GM23338 (cell line): ENCODE data around the gene BLOC1S1. TPM values are rescaled to one million over a fixed set of nuclear protein-coding genes. Genes with fewer than 3 reads are reported as not detected.

Experiments used
- ATAC-seq: fragments of 200-7000 bp; cut with Tn5 transposase; 3 replicates; pipeline ENCODE4 v1.9.1; 2020
- DNase-seq: peaks from one replicate; pipeline ENCODE4 v3.0.0-alpha.2; 2015; ENCODE audit warnings: low spot score
- H2AFZ ChIP-seq: fragments of 200-600 bp; sonication (generic); 2 replicates; pipeline ENCODE4 v1.8.0; 2016; ENCODE audit warnings: antibody characterized with exemption, mild to moderate bottlenecking, moderate library complexity
- H3F3A ChIP-seq: fragments of 200-600 bp; sonication (generic); replicated peaks from 2 replicates; pipeline ENCODE4 v1.8.0; 2017; ENCODE audit warnings: antibody characterized with exemption, mixed run types, low read depth
- H3K27ac ChIP-seq: fragments of 200-600 bp; sonication (generic); 2 replicates; pipeline ENCODE4 v1.6.1; 2016; ENCODE audit warnings: low read depth
- H3K27me3 ChIP-seq: fragments of 200-600 bp; sonication (generic); 2 replicates; pipeline ENCODE4 v1.8.0; 2016; ENCODE audit warnings: mild to moderate bottlenecking, mixed run types, moderate library complexity; ENCODE audit not compliant: insufficient read depth
- H3K36me3 ChIP-seq: fragments of 200-600 bp; sonication (generic); 2 replicates; pipeline ENCODE4 v1.8.0; 2016; ENCODE audit warnings: mild to moderate bottlenecking; ENCODE audit not compliant: insufficient read depth
- H3K4me1 ChIP-seq: fragments of 200-600 bp; sonication (generic); 2 replicates; pipeline ENCODE4 v1.8.0; 2016; ENCODE audit warnings: mild to moderate bottlenecking, moderate library complexity; ENCODE audit not compliant: insufficient read depth
- H3K4me2 ChIP-seq: fragments of 200-600 bp; sonication (generic); 2 replicates; pipeline ENCODE4 v1.7.1; 2017; ENCODE audit warnings: mixed run types
- H3K4me3 ChIP-seq: fragments of 200-600 bp; sonication (generic); 2 replicates; pipeline ENCODE4 v1.6.1; 2016; ENCODE audit warnings: mixed run types
- H3K79me2 ChIP-seq: fragments of 200-600 bp; sonication (generic); replicated peaks from 2 replicates; pipeline ENCODE4 v1.8.0; 2017; ENCODE audit warnings: mild to moderate bottlenecking; ENCODE audit not compliant: insufficient read depth
- H3K9me2 ChIP-seq: fragments of 200-600 bp; sonication (generic); 2 replicates; pipeline ENCODE4 v1.8.0; 2017; ENCODE audit not compliant: insufficient read depth
- H4K20me1 ChIP-seq: fragments of 200-600 bp; sonication (generic); replicated peaks from 2 replicates; pipeline ENCODE4 v1.8.0; 2017; ENCODE audit warnings: mild to moderate bottlenecking; ENCODE audit not compliant: insufficient read depth
- H3K27ac Mint-ChIP-seq: 2 replicates; pipeline ENCODE4 v1.8.0; 2020; ENCODE audit warnings: inconsistent platforms, mild to moderate bottlenecking, moderate library complexity, mixed read lengths
- H3K27me3 Mint-ChIP-seq: 3 replicates; pipeline ENCODE4 v1.8.0; 2022; ENCODE audit warnings: low read depth, mild to moderate bottlenecking, moderate library complexity, mixed read lengths, inconsistent platforms; ENCODE audit not compliant: insufficient read depth, poor library complexity
- H3K36me3 Mint-ChIP-seq: 3 replicates; pipeline ENCODE4 v1.8.0; 2021; ENCODE audit warnings: low read depth, mild to moderate bottlenecking, inconsistent platforms, moderate library complexity, mixed read lengths
- H3K4me1 Mint-ChIP-seq: 3 replicates; pipeline ENCODE4 v1.8.0; 2020; ENCODE audit warnings: mild to moderate bottlenecking, inconsistent platforms, mixed read lengths
- H3K4me3 Mint-ChIP-seq: 3 replicates; pipeline ENCODE4 v1.8.0; 2021; ENCODE audit warnings: moderate library complexity, mild to moderate bottlenecking, inconsistent platforms, mixed read lengths
- H3K9me3 Mint-ChIP-seq: 3 replicates; pipeline ENCODE4 v1.8.0; 2020; ENCODE audit warnings: moderate library complexity, mild to moderate bottlenecking, inconsistent platforms, mixed read lengths
- CREB1 ChIP-seq: fragments of 250-450 bp; sonication (Bioruptor Pico); IDR thresholded peaks from 2 replicates; pipeline ENCODE4 v1.5.0; 2020; ENCODE audit warnings: low read depth, mild to moderate bottlenecking, moderate library complexity
- EZH2 ChIP-seq: fragments of 200-600 bp; sonication (generic); IDR thresholded peaks from one replicate; pipeline ENCODE4 v1.8.0; 2017; ENCODE audit warnings: antibody characterized with exemption, mild to moderate bottlenecking, low read depth; ENCODE audit not compliant: unreplicated experiment
- EZH2phosphoT487 ChIP-seq: fragments of 200-600 bp; sonication (generic); IDR thresholded peaks from one replicate; pipeline ENCODE4 v1.8.1; 2018; ENCODE audit warnings: antibody characterized with exemption; ENCODE audit not compliant: unreplicated experiment
- JUNB ChIP-seq: IDR thresholded peaks from one replicate; pipeline ENCODE4 v1.6.1; 2016; ENCODE audit warnings: antibody characterized with exemption; ENCODE audit not compliant: unreplicated experiment
- NANOG ChIP-seq: IDR thresholded peaks from 2 replicates; pipeline ENCODE4 v1.6.1; 2016; ENCODE audit warnings: antibody characterized with exemption, borderline replicate concordance
- POLR2AphosphoS5 ChIP-seq: IDR thresholded peaks from 2 replicates; pipeline ENCODE4 v1.6.1; 2016; ENCODE audit warnings: antibody characterized with exemption, low read depth
- REST ChIP-seq: IDR thresholded peaks from one replicate; pipeline ENCODE4 v1.6.1; 2018; ENCODE audit warnings: antibody characterized with exemption; ENCODE audit not compliant: unreplicated experiment
- STAT1 ChIP-seq: IDR thresholded peaks from one replicate; pipeline ENCODE4 v1.6.1; 2016; ENCODE audit warnings: antibody characterized with exemption; ENCODE audit not compliant: unreplicated experiment
- ZNF114 ChIP-seq: fragments of 250-450 bp; sonication (Bioruptor Pico); IDR thresholded peaks from 2 replicates; pipeline ENCODE4 v1.5.0; 2020; ENCODE audit warnings: mild to moderate bottlenecking, moderate library complexity
- ZNF331 ChIP-seq: fragments of 250-450 bp; sonication (Bioruptor Pico); IDR thresholded peaks from 2 replicates; pipeline ENCODE4 v1.5.0; 2020; ENCODE audit warnings: low read depth, mild to moderate bottlenecking, moderate library complexity
- polyA plus RNA-seq: library from polyadenylated mRNA; unstranded; fragments of >200 nt; fragmentation: Nextera tagmentation; extraction: Ambion mirVana; gene quantifications from 2 replicates; pipeline ENCODE4 v1.2.1, GENCODE V29; 2016
- total RNA-seq: library from RNA; depleted of rRNA; stranded (reverse); fragments of >200 nt; shearing (Covaris generic); gene quantifications from 2 replicates; pipeline ENCODE4 v1.2.3, GENCODE V29; 2014
- TF ChIP-seq, protein P1 (sequence below): fragments of 250-450 bp; sonication (Bioruptor Pico); IDR thresholded peaks from 2 replicates; pipeline ENCODE4 v1.5.0; 2020; ENCODE audit warnings: mild to moderate bottlenecking, moderate library complexity
- TF ChIP-seq, protein P2 (sequence below): IDR thresholded peaks from 2 replicates; pipeline ENCODE4 v1.6.1; 2016; ENCODE audit warnings: antibody characterized with exemption
- TF ChIP-seq, protein P3 (sequence below), 2 experiments: fragments of 200-600 bp in 1 of 2; sonication (generic) in 1 of 2; conservative IDR thresholded peaks; 2 replicates each; pipeline versions ENCODE4 v1.5.1 to v1.6.1; 2016 to 2017; ENCODE audit warnings: antibody characterized with exemption in 2 of 2, low read depth in 2 of 2, mild to moderate bottlenecking in 2 of 2, moderate library complexity in 1 of 2

Gene BLOC1S1
- total and polyA plus RNA-seq, 2 experiments from 2014 or later = 68.3 to 174 TPM

DNA sequence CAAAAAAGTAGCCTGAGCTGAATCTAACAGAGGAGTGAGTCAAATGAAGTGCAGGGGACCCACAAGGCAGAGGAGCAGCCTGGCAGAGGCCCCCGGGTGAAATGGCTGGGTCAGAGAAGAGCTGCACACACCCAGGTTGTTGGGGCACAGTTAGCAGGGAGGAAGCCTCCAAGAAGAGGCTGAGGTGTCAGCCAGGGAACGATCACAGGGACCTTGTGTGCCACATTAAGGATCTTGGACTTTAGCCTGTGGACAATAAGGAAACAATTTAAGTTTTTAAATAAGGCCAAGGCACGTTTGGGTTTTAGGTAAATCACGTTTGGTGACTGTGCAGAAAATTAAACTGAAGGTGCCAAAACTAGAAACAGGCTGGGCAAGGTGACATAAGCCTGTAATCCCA is 44.1 kb upstream of the BLOC1S1 start:
- no peak overlapping the region for H3K27ac Mint-ChIP-seq
- no peak for DNase-seq
- H3K27me3 Mint-ChIP-seq = peaks cover 2% of the 10 kb centered on the region
- H3K4me2 ChIP-seq = no peak overlapping the region
- H3K4me3 Mint-ChIP-seq = no peak overlapping the region
- no peaks in the 10 kb centered on the region for H3F3A ChIP-seq
- H3K9me2 ChIP-seq = no peaks in the 10 kb centered on the region
- no peaks in the 10 kb centered on the region for H3K36me3 Mint-ChIP-seq
- H3K79me2 ChIP-seq = no peaks in the 10 kb centered on the region
- no peak for ATAC-seq
- no peaks in the 10 kb centered on the region for H3K27me3 ChIP-seq
- H3K4me3 ChIP-seq = no peak overlapping the region
- no peak overlapping the region for H3K27ac ChIP-seq
- no peak overlapping the region for H2AFZ ChIP-seq
- no peaks in the 10 kb centered on the region for H3K36me3 ChIP-seq
- H4K20me1 ChIP-seq = no peaks in the 10 kb centered on the region
- no peaks in the 10 kb centered on the region for H3K9me3 Mint-ChIP-seq
- H3K4me1 Mint-ChIP-seq = no peaks in the 10 kb centered on the region
- TF ChIP-seq JUNB = no peak
- no peak for TF ChIP-seq REST
- TF ChIP-seq ZNF331 = no peak
- TF ChIP-seq STAT1 = no peak
- TF ChIP-seq POLR2AphosphoS5 = no peak
- TF ChIP-seq, protein P1, sequence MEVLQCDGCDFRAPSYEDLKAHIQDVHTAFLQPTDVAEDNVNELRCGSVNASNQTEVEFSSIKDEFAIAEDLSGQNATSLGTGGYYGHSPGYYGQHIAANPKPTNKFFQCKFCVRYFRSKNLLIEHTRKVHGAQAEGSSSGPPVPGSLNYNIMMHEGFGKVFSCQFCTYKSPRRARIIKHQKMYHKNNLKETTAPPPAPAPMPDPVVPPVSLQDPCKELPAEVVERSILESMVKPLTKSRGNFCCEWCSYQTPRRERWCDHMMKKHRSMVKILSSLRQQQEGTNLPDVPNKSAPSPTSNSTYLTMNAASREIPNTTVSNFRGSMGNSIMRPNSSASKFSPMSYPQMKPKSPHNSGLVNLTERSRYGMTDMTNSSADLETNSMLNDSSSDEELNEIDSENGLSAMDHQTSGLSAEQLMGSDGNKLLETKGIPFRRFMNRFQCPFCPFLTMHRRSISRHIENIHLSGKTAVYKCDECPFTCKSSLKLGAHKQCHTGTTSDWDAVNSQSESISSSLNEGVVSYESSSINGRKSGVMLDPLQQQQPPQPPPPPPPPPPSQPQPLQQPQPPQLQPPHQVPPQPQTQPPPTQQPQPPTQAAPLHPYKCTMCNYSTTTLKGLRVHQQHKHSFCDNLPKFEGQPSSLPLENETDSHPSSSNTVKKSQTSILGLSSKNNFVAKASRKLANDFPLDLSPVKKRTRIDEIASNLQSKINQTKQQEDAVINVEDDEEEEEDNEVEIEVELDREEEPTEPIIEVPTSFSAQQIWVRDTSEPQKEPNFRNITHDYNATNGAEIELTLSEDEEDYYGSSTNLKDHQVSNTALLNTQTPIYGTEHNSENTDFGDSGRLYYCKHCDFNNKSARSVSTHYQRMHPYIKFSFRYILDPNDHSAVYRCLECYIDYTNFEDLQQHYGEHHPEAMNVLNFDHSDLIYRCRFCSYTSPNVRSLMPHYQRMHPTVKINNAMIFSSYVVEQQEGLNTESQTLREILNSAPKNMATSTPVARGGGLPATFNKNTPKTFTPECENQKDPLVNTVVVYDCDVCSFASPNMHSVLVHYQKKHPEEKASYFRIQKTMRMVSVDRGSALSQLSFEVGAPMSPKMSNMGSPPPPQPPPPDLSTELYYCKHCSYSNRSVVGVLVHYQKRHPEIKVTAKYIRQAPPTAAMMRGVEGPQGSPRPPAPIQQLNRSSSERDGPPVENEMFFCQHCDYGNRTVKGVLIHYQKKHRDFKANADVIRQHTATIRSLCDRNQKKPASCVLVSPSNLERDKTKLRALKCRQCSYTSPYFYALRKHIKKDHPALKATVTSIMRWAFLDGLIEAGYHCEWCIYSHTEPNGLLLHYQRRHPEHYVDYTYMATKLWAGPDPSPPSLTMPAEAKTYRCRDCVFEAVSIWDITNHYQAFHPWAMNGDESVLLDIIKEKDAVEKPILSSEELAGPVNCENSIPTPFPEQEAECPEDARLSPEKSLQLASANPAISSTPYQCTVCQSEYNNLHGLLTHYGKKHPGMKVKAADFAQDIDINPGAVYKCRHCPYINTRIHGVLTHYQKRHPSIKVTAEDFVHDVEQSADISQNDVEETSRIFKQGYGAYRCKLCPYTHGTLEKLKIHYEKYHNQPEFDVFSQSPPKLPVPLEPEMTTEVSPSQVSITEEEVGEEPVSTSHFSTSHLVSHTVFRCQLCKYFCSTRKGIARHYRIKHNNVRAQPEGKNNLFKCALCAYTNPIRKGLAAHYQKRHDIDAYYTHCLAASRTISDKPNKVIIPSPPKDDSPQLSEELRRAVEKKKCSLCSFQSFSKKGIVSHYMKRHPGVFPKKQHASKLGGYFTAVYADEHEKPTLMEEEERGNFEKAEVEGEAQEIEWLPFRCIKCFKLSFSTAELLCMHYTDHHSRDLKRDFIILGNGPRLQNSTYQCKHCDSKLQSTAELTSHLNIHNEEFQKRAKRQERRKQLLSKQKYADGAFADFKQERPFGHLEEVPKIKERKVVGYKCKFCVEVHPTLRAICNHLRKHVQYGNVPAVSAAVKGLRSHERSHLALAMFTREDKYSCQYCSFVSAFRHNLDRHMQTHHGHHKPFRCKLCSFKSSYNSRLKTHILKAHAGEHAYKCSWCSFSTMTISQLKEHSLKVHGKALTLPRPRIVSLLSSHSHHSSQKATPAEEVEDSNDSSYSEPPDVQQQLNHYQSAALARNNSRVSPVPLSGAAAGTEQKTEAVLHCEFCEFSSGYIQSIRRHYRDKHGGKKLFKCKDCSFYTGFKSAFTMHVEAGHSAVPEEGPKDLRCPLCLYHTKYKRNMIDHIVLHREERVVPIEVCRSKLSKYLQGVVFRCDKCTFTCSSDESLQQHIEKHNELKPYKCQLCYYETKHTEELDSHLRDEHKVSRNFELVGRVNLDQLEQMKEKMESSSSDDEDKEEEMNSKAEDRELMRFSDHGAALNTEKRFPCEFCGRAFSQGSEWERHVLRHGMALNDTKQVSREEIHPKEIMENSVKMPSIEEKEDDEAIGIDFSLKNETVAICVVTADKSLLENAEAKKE = no peak
- no peak for TF ChIP-seq EZH2
- no peak for TF ChIP-seq CREB1 (CRISPR knock-in tag)
- TF ChIP-seq ZNF114 (CRISPR knock-in tag) = no peak
- TF ChIP-seq NANOG = no peak
- TF ChIP-seq, protein P2, sequence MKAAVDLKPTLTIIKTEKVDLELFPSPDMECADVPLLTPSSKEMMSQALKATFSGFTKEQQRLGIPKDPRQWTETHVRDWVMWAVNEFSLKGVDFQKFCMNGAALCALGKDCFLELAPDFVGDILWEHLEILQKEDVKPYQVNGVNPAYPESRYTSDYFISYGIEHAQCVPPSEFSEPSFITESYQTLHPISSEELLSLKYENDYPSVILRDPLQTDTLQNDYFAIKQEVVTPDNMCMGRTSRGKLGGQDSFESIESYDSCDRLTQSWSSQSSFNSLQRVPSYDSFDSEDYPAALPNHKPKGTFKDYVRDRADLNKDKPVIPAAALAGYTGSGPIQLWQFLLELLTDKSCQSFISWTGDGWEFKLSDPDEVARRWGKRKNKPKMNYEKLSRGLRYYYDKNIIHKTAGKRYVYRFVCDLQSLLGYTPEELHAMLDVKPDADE = no peak
- TF ChIP-seq, protein P3, sequence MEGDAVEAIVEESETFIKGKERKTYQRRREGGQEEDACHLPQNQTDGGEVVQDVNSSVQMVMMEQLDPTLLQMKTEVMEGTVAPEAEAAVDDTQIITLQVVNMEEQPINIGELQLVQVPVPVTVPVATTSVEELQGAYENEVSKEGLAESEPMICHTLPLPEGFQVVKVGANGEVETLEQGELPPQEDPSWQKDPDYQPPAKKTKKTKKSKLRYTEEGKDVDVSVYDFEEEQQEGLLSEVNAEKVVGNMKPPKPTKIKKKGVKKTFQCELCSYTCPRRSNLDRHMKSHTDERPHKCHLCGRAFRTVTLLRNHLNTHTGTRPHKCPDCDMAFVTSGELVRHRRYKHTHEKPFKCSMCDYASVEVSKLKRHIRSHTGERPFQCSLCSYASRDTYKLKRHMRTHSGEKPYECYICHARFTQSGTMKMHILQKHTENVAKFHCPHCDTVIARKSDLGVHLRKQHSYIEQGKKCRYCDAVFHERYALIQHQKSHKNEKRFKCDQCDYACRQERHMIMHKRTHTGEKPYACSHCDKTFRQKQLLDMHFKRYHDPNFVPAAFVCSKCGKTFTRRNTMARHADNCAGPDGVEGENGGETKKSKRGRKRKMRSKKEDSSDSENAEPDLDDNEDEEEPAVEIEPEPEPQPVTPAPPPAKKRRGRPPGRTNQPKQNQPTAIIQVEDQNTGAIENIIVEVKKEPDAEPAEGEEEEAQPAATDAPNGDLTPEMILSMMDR (conservative IDR thresholded peaks at IDR 0.05; ENCODE audit: low read depth in 2 of 2) = no peak
- TF ChIP-seq EZH2phosphoT487 = no peak
- H3K4me1 ChIP-seq = no peaks in the 10 kb centered on the region
